OCI-LY3 (cell line): ENCODE data around the gene HOXC11.

Source experiments
- H2AFZ ChIP-seq: fragments of 200-600, 300-600 bp; shearing (Covaris generic); 2 replicates; pipeline ENCODE4 v1.6.0; 2014; ENCODE audit warnings: antibody characterized with exemption, low read depth, low read length
- H3K27ac ChIP-seq: fragments of 200-600, 300-600 bp; sonication (generic); 2 replicates; pipeline ENCODE4 v1.5.1; 2014; ENCODE audit warnings: mild to moderate bottlenecking, low read length, moderate library complexity, mixed read lengths
- H3K27me3 ChIP-seq: fragments of 200-600, 300-600 bp; sonication (generic); 2 replicates; pipeline ENCODE4 v1.6.1; 2014; ENCODE audit warnings: low read depth, low read length, mixed read lengths
- H3K36me3 ChIP-seq: fragments of 200-600, 300-600 bp; sonication (generic); replicated peaks from 2 replicates; pipeline ENCODE3; 2014; ENCODE audit warnings: low read depth, low read length, mixed read lengths
- H3K4me1 ChIP-seq: fragments of 300-600, 200-600 bp; sonication (generic); 2 replicates; pipeline ENCODE4 v1.6.1; 2014; ENCODE audit warnings: low read length, mixed read lengths
- H3K4me2 ChIP-seq: fragments of 200-600, 300-600 bp; sonication (generic); 2 replicates; pipeline ENCODE4 v1.6.1; 2014; ENCODE audit warnings: low read length, mixed read lengths
- H3K4me3 ChIP-seq: fragments of 300-600, 200-600 bp; sonication (generic); 2 replicates; pipeline ENCODE4 v1.5.1; 2014; ENCODE audit warnings: antibody characterized with exemption, mild to moderate bottlenecking, low read length, moderate library complexity
- H3K79me2 ChIP-seq: fragments of 300-600, 200-600 bp; shearing (Covaris generic); 2 replicates; pipeline ENCODE4 v1.6.1; 2014; ENCODE audit warnings: mild to moderate bottlenecking, low read length, mixed read lengths
- H3K9ac ChIP-seq: fragments of 300-600, 200-600 bp; shearing (Covaris generic); 2 replicates; pipeline ENCODE4 v1.6.0; 2014; ENCODE audit warnings: mild to moderate bottlenecking, low read length, moderate library complexity
- H3K9me3 ChIP-seq: fragments of 200-600, 300-600 bp; shearing (Covaris generic); 2 replicates; pipeline ENCODE4 v1.6.1; 2014; ENCODE audit warnings: low read length, mixed read lengths; ENCODE audit not compliant: insufficient read depth
- H4K20me1 ChIP-seq: fragments of 200-600, 300-600 bp; sonication (generic); 2 replicates; pipeline ENCODE4 v1.6.1; 2016; ENCODE audit warnings: low read length, mixed read lengths; ENCODE audit not compliant: insufficient read depth
- EZH2phosphoT487 ChIP-seq: fragments of 200-600 bp; shearing (Covaris generic); IDR thresholded peaks from 2 replicates; pipeline ENCODE4 v1.6.1; 2018; ENCODE audit warnings: antibody characterized with exemption, mixed run types, low read depth
- TF ChIP-seq, protein P1 (sequence below): fragments of 200-600, 300-600 bp; sonication (generic); IDR thresholded peaks from 2 replicates; pipeline ENCODE4 v1.5.1; 2014; ENCODE audit warnings: antibody characterized with exemption, low read length, low read depth

HOXC11 gene

DNA sequence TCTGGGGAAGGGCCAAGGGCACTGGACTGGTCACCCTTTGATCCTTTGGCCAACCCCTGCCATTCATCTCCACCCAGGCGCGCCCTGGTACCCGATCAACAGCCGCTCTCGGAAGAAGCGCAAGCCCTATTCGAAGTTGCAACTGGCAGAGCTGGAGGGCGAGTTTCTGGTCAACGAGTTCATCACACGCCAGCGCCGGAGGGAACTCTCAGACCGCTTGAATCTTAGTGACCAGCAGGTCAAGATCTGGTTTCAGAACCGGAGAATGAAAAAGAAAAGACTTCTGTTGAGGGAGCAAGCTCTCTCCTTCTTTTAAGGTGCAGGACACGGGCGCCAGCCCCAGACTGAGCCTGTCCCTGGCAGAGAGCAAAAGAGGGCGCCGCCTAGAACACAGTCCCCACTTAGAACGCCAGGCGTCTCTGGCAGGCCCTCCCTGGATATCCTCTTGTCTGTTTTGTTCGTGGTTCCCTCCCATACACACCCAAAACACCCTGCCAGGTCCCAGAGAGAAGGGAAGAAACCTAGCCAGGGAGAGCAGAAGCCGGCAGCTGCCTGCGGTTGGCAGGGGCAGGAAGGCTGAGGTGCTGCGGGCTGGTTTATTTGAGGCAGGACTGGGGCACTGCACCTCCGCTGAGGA is 16.6 kb upstream of the HOXC11 start:
- Histone ChIP-seq H3K27ac (no peak overlapping the region), H3K4me1 (peaks cover 20% of the 10 kb centered on the region), H3K79me2 (no peaks in the 10 kb centered on the region), H3K4me3 (peak overlapping the region; percentile 58), H3K9ac (peak overlapping the region; percentile 33; the same call in 1 of the 2 replicates), H4K20me1 (no peaks in the 10 kb centered on the region), H3K9me3 (no peaks in the 10 kb centered on the region), H2AFZ (peak overlapping the region; percentile 75), H3K27me3 (peaks cover 13% of the 10 kb centered on the region), H3K36me3 (no peaks in the 10 kb centered on the region), H3K4me2 (peak overlapping the region; percentile 79)
- TF ChIP-seq EZH2phosphoT487: no peak
- TF ChIP-seq, protein P1, sequence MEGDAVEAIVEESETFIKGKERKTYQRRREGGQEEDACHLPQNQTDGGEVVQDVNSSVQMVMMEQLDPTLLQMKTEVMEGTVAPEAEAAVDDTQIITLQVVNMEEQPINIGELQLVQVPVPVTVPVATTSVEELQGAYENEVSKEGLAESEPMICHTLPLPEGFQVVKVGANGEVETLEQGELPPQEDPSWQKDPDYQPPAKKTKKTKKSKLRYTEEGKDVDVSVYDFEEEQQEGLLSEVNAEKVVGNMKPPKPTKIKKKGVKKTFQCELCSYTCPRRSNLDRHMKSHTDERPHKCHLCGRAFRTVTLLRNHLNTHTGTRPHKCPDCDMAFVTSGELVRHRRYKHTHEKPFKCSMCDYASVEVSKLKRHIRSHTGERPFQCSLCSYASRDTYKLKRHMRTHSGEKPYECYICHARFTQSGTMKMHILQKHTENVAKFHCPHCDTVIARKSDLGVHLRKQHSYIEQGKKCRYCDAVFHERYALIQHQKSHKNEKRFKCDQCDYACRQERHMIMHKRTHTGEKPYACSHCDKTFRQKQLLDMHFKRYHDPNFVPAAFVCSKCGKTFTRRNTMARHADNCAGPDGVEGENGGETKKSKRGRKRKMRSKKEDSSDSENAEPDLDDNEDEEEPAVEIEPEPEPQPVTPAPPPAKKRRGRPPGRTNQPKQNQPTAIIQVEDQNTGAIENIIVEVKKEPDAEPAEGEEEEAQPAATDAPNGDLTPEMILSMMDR: no peak; the same call in 1 of the 2 replicates

DNA sequence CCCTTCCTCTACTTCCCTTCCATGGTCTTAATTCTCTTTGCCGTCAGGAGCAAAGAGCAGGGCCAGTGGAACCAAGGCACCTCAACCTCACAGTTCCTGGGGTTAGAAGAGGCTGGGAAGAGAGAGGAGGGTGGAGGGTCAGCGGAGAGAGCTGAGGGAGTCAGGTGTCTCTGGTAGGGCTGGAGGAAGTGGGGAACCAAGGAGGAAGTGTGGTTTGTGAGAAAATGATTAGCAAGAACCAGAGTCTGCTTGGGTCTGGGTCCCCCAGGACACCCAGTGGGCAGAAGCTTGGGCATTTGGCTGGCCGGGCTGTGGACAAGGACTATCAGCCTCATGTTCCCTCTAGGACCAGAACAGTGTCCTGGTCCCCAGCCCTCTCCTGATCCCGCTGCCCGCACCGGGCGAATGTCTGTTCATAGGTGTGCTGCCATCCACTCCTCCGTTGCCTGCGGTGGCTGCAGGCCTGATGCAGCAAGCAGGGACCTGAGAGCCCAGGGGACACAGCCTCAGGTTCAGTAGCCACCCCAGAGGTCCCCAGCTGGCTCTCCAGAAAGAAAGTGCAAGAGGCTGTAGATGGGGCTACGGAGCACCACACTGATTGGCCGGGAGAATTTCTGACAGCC is 15.9 kb upstream of the HOXC11 start:
- Histone ChIP-seq H3K79me2 (no peaks in the 10 kb centered on the region), H2AFZ (peak overlapping the region; percentile 75), H3K9ac (peak overlapping the region; percentile 33; the same call in 1 of the 2 replicates), H3K27ac (no peak overlapping the region), H3K36me3 (no peaks in the 10 kb centered on the region), H3K27me3 (peaks cover 13% of the 10 kb centered on the region), H3K9me3 (no peaks in the 10 kb centered on the region), H4K20me1 (no peaks in the 10 kb centered on the region), H3K4me1 (peaks cover 20% of the 10 kb centered on the region), H3K4me3 (peak overlapping the region; percentile 58), H3K4me2 (peak overlapping the region; percentile 79)
- TF ChIP-seq, protein P1: no peak
- no peak for TF ChIP-seq EZH2phosphoT487

DNA sequence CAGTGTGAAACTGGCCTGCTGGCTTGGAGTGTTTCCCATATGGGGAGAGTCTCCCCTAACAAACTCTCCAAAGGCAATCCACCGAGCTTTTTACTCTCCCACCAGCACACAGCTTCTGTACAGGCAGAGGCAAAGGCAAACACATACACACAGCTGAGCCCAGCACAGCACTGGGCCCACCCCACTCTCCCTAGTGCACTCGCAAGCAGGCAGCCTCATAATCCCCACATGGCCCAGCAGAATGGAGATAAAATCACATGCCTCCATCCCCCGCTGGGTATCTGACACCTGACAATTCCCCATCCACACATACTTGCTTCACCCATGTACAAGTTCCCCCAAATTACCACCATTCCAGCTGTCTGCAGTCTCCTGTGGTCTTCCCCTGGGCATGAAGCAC is 14.8 kb upstream of the HOXC11 start:
- no peaks in the 10 kb centered on the region for H3K9me3 ChIP-seq
- H3K79me2 ChIP-seq: no peaks in the 10 kb centered on the region
- H3K36me3 ChIP-seq: no peaks in the 10 kb centered on the region
- H3K27ac ChIP-seq: no peak overlapping the region
- no peak for TF ChIP-seq EZH2phosphoT487
- TF ChIP-seq, protein P1: no peak
- no peak overlapping the region for H2AFZ ChIP-seq
- H3K27me3 ChIP-seq: peaks cover 13% of the 10 kb centered on the region
- no peak overlapping the region for H3K4me2 ChIP-seq
- no peak overlapping the region for H3K9ac ChIP-seq
- H4K20me1 ChIP-seq: no peaks in the 10 kb centered on the region
- peaks cover 20% of the 10 kb centered on the region for H3K4me1 ChIP-seq
- H3K4me3 ChIP-seq: no peak overlapping the region

DNA sequence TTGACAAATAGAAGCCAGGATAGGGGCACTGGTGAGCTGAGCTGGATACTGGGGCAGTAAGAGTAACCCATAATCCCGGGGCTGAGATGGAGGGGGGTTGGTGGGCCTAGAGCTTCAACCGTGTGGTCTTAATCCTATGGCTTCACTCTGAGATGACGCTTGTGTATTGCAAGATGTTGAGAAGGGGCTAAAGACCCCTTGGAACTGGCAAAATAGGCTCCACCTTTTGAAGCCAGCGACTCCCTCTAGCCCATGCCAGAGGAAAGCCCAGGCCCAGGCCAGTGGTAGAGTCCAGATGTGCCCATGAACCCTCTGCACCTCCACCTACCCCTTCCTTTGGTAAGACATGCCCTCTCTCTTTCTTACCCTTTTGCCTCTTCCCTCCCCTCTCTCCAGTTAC is 13.6 kb upstream of the HOXC11 start:
- H2AFZ ChIP-seq: no peak overlapping the region
- TF ChIP-seq EZH2phosphoT487: no peak
- TF ChIP-seq, protein P1: no peak
- no peak overlapping the region for H3K4me3 ChIP-seq
- H3K36me3 ChIP-seq: no peaks in the 10 kb centered on the region
- no peaks in the 10 kb centered on the region for H3K9me3 ChIP-seq
- H3K27me3 ChIP-seq: peaks cover 7% of the 10 kb centered on the region
- peaks cover 21% of the 10 kb centered on the region for H3K4me1 ChIP-seq
- H3K79me2 ChIP-seq: no peaks in the 10 kb centered on the region
- no peaks in the 10 kb centered on the region for H4K20me1 ChIP-seq
- no peak overlapping the region for H3K4me2 ChIP-seq
- no peak overlapping the region for H3K27ac ChIP-seq
- H3K9ac ChIP-seq: no peak overlapping the region
